Left lung (tissue), 10 donors: ENCODE data around the gene FCHO2. TPM values are rescaled to one million over a fixed set of nuclear protein-coding genes. Genes with fewer than 3 reads are reported as not detected.

Source experiments
- ATAC-seq: fragments of 200-7000 bp; cut with Tn5 transposase; one replicate; pipeline ENCODE4 v1.9.1; 2020; ENCODE audit warnings: moderate library complexity
- DNase-seq, 4 donors: peaks; one replicate each; pipeline ENCODE4 v3.0.0-alpha.2; 2013 to 2020
- H3K27ac ChIP-seq, 2 donors: fragments of 200-600 bp; sonication (generic) in 1 of 2; one replicate each; pipeline versions ENCODE4 v1.5.0 to v1.8.0; 2020 to 2021
- H3K27me3 ChIP-seq, 2 donors: fragments of 200-600 bp; sonication (generic) in 1 of 2; one replicate each; pipeline versions ENCODE4 v1.5.0 to v1.8.0; 2020 to 2021
- H3K36me3 ChIP-seq, 2 donors: fragments of 200-600 bp; sonication (generic) in 1 of 2; one replicate each; pipeline versions ENCODE4 v1.5.0 to v1.8.0; 2020 to 2021
- H3K4me1 ChIP-seq, 2 donors: fragments of 200-600 bp; one replicate each; pipeline ENCODE4 v1.8.0; 2021
- H3K4me3 ChIP-seq, 2 donors: fragments of 200-600 bp; sonication (generic) in 1 of 2; one replicate each; pipeline versions ENCODE4 v1.5.0 to v1.8.0; 2020 to 2021; ENCODE audit warnings: mild to moderate bottlenecking in 1 of 2
- H3K9me3 ChIP-seq, 2 donors: fragments of 200-600 bp; sonication (generic) in 1 of 2; one replicate each; pipeline versions ENCODE4 v1.5.0 to v1.8.0; 2020 to 2021
- CTCF ChIP-seq, 2 donors: fragments of 200-600 bp; sonication (generic) in 1 of 2; IDR thresholded peaks; one replicate each; pipeline versions ENCODE4 v1.5.0 to v1.8.0; 2021; ENCODE audit warnings: antibody characterized with exemption in 2 of 2
- intact Hi-C, 2 donors: fragments of 100-400 bp; cut with DNase I; formaldehyde crosslinking; loops; one replicate each; pipeline versions ENCODE4 v1.11.2 to v1.14.2; 2022
- polyA plus RNA-seq, 6 donors: library from polyadenylated mRNA; unstranded; fragments of 120-200 nt; gene quantifications; one replicate each; pipeline ENCODE4 v1.2.1, GENCODE V29; 2013; ENCODE audit not compliant: insufficient read length in 6 of 6
- total RNA-seq, 2 donors: library from RNA; stranded (reverse); fragmentation: NEBNext Ultra II Directional; extraction: Animal tissue kit (Norgen Biotek cat#: 25700); gene quantifications; one replicate each; pipeline ENCODE4 v1.2.1, GENCODE V29; 2021
- donor health status: DM: no; HTN: yes; CAD: no.
- donor health status: DM: no; HTN: no; CAD: no.

Gene FCHO2
- total and polyA plus RNA-seq, 8 donors, result 25.7 to 71.1 (median 30.5) TPM

- Histone ChIP-seq H3K27me3 (peaks cover 0 to 8% of the 10 kb centered on the region in 2 donors), H3K36me3 (no peaks in the 10 kb centered on the region), H3K27ac (no peak overlapping the region), H3K9me3 (no peaks in the 10 kb centered on the region), H3K4me1 (no peaks in the 10 kb centered on the region), H3K4me3 (no peak overlapping the region)
- DNase-seq (no peak), ATAC-seq (no peak)
- TF ChIP-seq CTCF (IDR thresholded peaks at IDR 0.05), result no peak
- intact Hi-C loops, result no loop called here
Measured at GRCh38 chr5:73112359-73112758, 156.5 kb downstream of the FCHO2 start.

- Histone ChIP-seq H3K36me3 (no peaks in the 10 kb centered on the region), H3K4me1 (no peaks in the 10 kb centered on the region), H3K27ac (no peak overlapping the region), H3K27me3 (peaks cover 0 to 20% of the 10 kb centered on the region in 2 donors), H3K4me3 (no peak overlapping the region), H3K9me3 (no peaks in the 10 kb centered on the region)
- no peak for ATAC-seq
- TF ChIP-seq CTCF (IDR thresholded peaks at IDR 0.05), result no peak
- intact Hi-C loops, result no loop called here
- no peak for DNase-seq
Measured at GRCh38 chr5:73114044-73114688, 158.3 kb downstream of the FCHO2 start.

DNA sequence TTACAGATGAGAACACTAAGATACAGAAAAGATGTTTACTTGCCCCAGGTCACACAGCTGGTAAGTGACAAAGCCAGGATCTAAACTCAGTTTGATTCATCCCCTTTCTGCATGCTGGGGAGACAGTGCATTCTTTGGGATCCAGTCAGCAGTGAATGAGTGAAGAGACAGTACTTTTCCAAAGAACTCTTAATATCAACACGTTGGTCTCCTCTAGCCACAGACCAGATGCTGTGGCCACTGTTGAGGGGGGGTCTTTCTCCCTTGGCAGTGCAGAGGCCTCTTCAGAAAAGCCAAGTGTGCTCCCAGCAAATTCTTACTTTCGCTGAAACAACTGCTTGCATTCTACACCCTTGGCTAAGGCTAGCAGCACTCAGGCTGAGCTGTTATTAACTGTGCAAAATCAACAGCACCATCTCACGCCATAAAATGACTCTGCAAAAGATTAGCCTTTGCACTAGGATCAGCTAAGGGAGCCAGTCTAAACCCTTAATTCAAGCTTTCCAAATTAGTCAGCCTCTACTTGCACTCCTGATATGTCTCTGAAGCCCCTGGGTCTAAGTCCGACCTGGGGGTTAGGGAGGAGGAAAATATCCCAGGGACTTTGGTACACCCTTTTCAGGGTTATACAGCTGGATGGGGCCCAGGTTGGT, 159.7 kb downstream of the FCHO2 start:
- no peak overlapping the region for H3K4me3 ChIP-seq
- intact Hi-C loops, result no loop called here
- H3K9me3 ChIP-seq, result no peaks in the 10 kb centered on the region
- no peak for ATAC-seq
- H3K36me3 ChIP-seq, result no peaks in the 10 kb centered on the region
- H3K27ac ChIP-seq, result no peak overlapping the region
- peaks cover 0 to 33% of the 10 kb centered on the region in 2 donors for H3K27me3 ChIP-seq
- DNase-seq, result no peak
- no peak for TF ChIP-seq CTCF (IDR thresholded peaks at IDR 0.05)
- H3K4me1 ChIP-seq, result peaks cover 0 to 9% of the 10 kb centered on the region in 2 donors

GRCh38 chr5:73116506-73116905, 160.7 kb downstream of the FCHO2 start:
- Histone ChIP-seq H3K27ac (no peak overlapping the region), H3K27me3 (peaks cover 8 to 43% of the 10 kb centered on the region in 2 donors), H3K4me3 (no peak overlapping the region), H3K9me3 (no peaks in the 10 kb centered on the region), H3K4me1 (peaks cover 0 to 14% of the 10 kb centered on the region in 2 donors), H3K36me3 (no peaks in the 10 kb centered on the region)
- ATAC-seq, result no peak
- DNase-seq, result no peak
- intact Hi-C loops, result no loop called here
- no peak for TF ChIP-seq CTCF (IDR thresholded peaks at IDR 0.05)

DNA sequence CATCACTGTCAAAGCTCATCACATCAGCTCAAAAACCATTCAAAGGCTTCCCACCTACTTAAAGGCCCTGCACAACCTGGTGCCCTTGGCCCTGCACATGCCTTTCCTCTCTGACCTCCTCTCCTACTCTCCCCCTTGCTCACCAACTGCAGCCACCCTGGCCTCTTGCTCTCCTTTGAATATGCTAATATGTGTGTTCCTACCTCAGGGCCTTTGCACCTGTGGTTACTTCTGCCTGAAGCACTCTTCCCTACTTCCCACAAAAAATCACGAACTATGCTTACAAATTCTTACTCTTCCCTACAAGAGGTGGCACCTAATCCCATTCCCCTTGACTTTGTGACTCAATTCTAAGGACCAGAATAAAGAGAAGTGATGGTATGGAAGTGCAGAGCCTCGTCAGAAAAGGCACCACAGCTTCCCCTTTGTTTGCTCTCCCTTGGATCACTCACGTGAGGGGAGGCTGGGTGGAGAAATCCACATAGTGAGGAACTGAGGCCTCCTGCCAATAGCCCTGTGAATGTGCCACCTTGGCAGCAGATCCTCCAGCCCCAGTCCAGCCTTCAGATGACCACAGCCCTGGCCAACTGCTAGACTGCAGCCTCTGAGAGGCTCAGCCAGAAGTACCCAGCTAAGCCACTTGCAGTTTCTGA, 161.4 kb downstream of the FCHO2 start:
- ATAC-seq, result no peak
- DNase-seq, result no peak
- no peaks in the 10 kb centered on the region for H3K36me3 ChIP-seq
- no peak overlapping the region for H3K27ac ChIP-seq
- H3K27me3 ChIP-seq, result peaks cover 9 to 50% of the 10 kb centered on the region in 2 donors
- H3K9me3 ChIP-seq, result no peaks in the 10 kb centered on the region
- intact Hi-C loops, result no loop called here
- H3K4me3 ChIP-seq, result no peak overlapping the region
- no peak for TF ChIP-seq CTCF (IDR thresholded peaks at IDR 0.05)
- H3K4me1 ChIP-seq, result peaks cover 0 to 14% of the 10 kb centered on the region in 2 donors
